GM18858 (cell line): Measurements from ENCODE around the gene PPFIBP2.

Source experiments
- ATAC-seq: cut with Tn5 transposase; IDR thresholded peaks from one replicate; pipeline ENCODE4 v1.9.1; 2021; ENCODE audit not compliant: unreplicated experiment

PPFIBP2 gene

GRCh38 chr11:7575841-7576725 is 62.3 kb downstream of the PPFIBP2 start:
- ATAC-seq: no peak

- ATAC-seq: no peak
These were observed 63.0 kb downstream of the PPFIBP2 start for GRCh38 chr11:7576726-7577290.

GRCh38 chr11:7577291-7578190 is 63.7 kb downstream of the PPFIBP2 start:
- ATAC-seq: no peak

GRCh38 chr11:7578276-7578955 is 64.6 kb downstream of the PPFIBP2 start:
- ATAC-seq: no peak

- no peak for ATAC-seq
These were observed 65.6 kb downstream of the PPFIBP2 start for GRCh38 chr11:7579361-7579791.

GRCh38 chr11:7581021-7581590 is 67.3 kb downstream of the PPFIBP2 start:
- ATAC-seq: no peak

- no peak for ATAC-seq
These were observed 68.7 kb downstream of the PPFIBP2 start for GRCh38 chr11:7582338-7582985.

GRCh38 chr11:7583248-7583647 is 69.4 kb downstream of the PPFIBP2 start:
- ATAC-seq: no peak

- ATAC-seq: no peak
These were observed 71.1 kb downstream of the PPFIBP2 start for GRCh38 chr11:7584910-7585309.

GRCh38 chr11:7585816-7586215 is 72.0 kb downstream of the PPFIBP2 start:
- ATAC-seq: no peak

- ATAC-seq: no peak
These were observed 72.6 kb downstream of the PPFIBP2 start for GRCh38 chr11:7586376-7586775.

- no peak for ATAC-seq
These were observed 73.9 kb downstream of the PPFIBP2 start for GRCh38 chr11:7587712-7588111.

GRCh38 chr11:7589861-7590260 is 76.1 kb downstream of the PPFIBP2 start:
- ATAC-seq: no peak

GRCh38 chr11:7590529-7590928 is 76.7 kb downstream of the PPFIBP2 start:
- ATAC-seq: no peak

- no peak for ATAC-seq
These were observed 77.5 kb downstream of the PPFIBP2 start for GRCh38 chr11:7591107-7591894.

GRCh38 chr11:7591987-7592386 is 78.2 kb downstream of the PPFIBP2 start:
- ATAC-seq: no peak

GRCh38 chr11:7592711-7593110 is 78.9 kb downstream of the PPFIBP2 start:
- ATAC-seq: no peak

- no peak for ATAC-seq
These were observed 79.7 kb downstream of the PPFIBP2 start for GRCh38 chr11:7593481-7593880.
